HCT116 (cell line): Measurements from ENCODE around the gene CRY2. TPM values are rescaled to one million over a fixed set of nuclear protein-coding genes. Genes with fewer than 3 reads are reported as not detected.

Experiments used
- ATAC-seq: fragments of 200-7000 bp; cut with Tn5 transposase; 2 replicates; pipeline ENCODE4 v1.9.1; 2020; ENCODE audit warnings: mild to moderate bottlenecking, moderate library complexity
- BruUV-seq: library from RNA; stranded (reverse); fragments of 400-500 nt; replicated peaks from 2 replicates; lab custom pipeline; 2021; lab: Mats Ljungman, UMichigan
- CTCF ChIA-PET: fragments of 300-600 bp; sonication (Branson Sonifier 250); formaldehyde crosslinking; loops from one replicate; lab custom pipeline; 2021; ENCODE audit warnings: antibody characterized with exemption; lab: Charles Lee
- POLR2A ChIA-PET: fragments of 300-600, 350-600 bp; sonication (Branson Sonifier 250); formaldehyde crosslinking; loops from one replicate; lab custom pipeline; 2021; ENCODE audit warnings: antibody characterized with exemption; lab: Charles Lee
- RAD21 ChIA-PET, 2 experiments: fragments of 300-600 bp; sonication (Branson Sonifier 250); formaldehyde crosslinking; loops; one replicate each; lab custom pipeline; 2023; ENCODE audit warnings: low total read pairs in 2 of 2; ENCODE audit not compliant: uncharacterized antibody in 2 of 2, unreplicated experiment in 2 of 2, low non-redundant PET in 1 of 2; lab: Charles Lee
- DNase-seq: peaks from one replicate; pipeline ENCODE4 v3.0.0-alpha.2; 2010; ENCODE audit warnings: low read depth, low spot score
- H2AFZ ChIP-seq: fragments of 200-600 bp; shearing (Covaris generic), sonication (generic); 2 replicates; pipeline ENCODE4 v1.6.1; 2017; ENCODE audit warnings: low read depth, mixed run types, mixed read lengths, antibody characterized with exemption, low read length; ENCODE audit not compliant: poor library complexity, severe bottlenecking
- H3K27ac ChIP-seq: 2 replicates; pipeline ENCODE4 v1.5.1; 2012; ENCODE audit warnings: low read depth, low read length
- H3K27me3 ChIP-seq: fragments of 200-600 bp; sonication (generic); 2 replicates; pipeline ENCODE4 v1.6.1; 2016; ENCODE audit warnings: mixed run types, low read length, mixed read lengths; ENCODE audit not compliant: insufficient read depth
- H3K36me3 ChIP-seq, 2 experiments: fragments of 200-500 bp in 1 of 2; fragments of 200-600 bp in 1 of 2; sonication (Bioruptor generic) in 1 of 2; sonication (generic) in 1 of 2; 2 replicates each; pipeline versions ENCODE4 v1.5.1 to v1.6.1; 2014 to 2016; ENCODE audit warnings: low read length in 2 of 2, inconsistent platforms in 1 of 2, mixed read lengths in 1 of 2, mixed run types in 1 of 2; ENCODE audit not compliant: insufficient read depth in 2 of 2, control insufficient read depth in 1 of 2
- H3K4me1 ChIP-seq, 2 experiments: fragments of 200-600 bp in 1 of 2; sonication (generic) in 1 of 2; 2 replicates each; pipeline versions ENCODE4 v1.5.1 to v1.6.1; 2012 to 2017; ENCODE audit warnings: low read length in 2 of 2, inconsistent platforms in 1 of 2, mild to moderate bottlenecking in 1 of 2, mixed read lengths in 1 of 2, mixed run types in 1 of 2, moderate library complexity in 1 of 2; ENCODE audit not compliant: insufficient read depth in 2 of 2, control insufficient read depth in 1 of 2
- H3K4me2 ChIP-seq: fragments of 200-600 bp; sonication (generic); 2 replicates; pipeline ENCODE4 v1.6.1; 2017; ENCODE audit warnings: mixed run types, low read length, mixed read lengths
- H3K4me3 ChIP-seq, 2 experiments: fragments of 200-600 bp in 1 of 2; sonication (generic) in 1 of 2; replicated peaks in 1 of 2; 2 replicates each; pipeline ENCODE4 v1.5.1; 2011 to 2016; ENCODE audit warnings: low read length in 2 of 2, control low read depth in 1 of 2, low read depth in 1 of 2, mild to moderate bottlenecking in 1 of 2, mixed read lengths in 1 of 2, mixed run types in 1 of 2
- H3K79me2 ChIP-seq: fragments of 200-600 bp; sonication (generic); 2 replicates; pipeline ENCODE4 v1.6.1; 2017; ENCODE audit warnings: mild to moderate bottlenecking, mixed run types, low read length, moderate library complexity, mixed read lengths; ENCODE audit not compliant: insufficient read depth
- H3K9ac ChIP-seq: fragments of 200-600 bp; sonication (generic); 2 replicates; pipeline ENCODE4 v1.6.1; 2016; ENCODE audit warnings: low read length, mixed read lengths
- H3K9me2 ChIP-seq: fragments of 200-600 bp; sonication (generic), shearing (Covaris generic); 2 replicates; pipeline ENCODE4 v1.6.1; 2017; ENCODE audit warnings: mixed run types, mild to moderate bottlenecking, moderate library complexity; ENCODE audit not compliant: insufficient read depth
- H3K9me3 ChIP-seq, 2 experiments: fragments of 200-500 bp in 1 of 2; fragments of 200-600 bp in 1 of 2; sonication (Bioruptor generic) in 1 of 2; sonication (generic) in 1 of 2; 2 replicates each; pipeline ENCODE4 v1.6.1; 2014 to 2017; ENCODE audit warnings: low read length in 2 of 2, mixed read lengths in 2 of 2, inconsistent platforms in 1 of 2, low read depth in 1 of 2, mild to moderate bottlenecking in 1 of 2, mixed run types in 1 of 2, moderate library complexity in 1 of 2; ENCODE audit not compliant: control insufficient read depth in 1 of 2, insufficient read depth in 1 of 2
- H4K20me1 ChIP-seq: fragments of 200-600 bp; sonication (generic), shearing (Covaris generic); 2 replicates; pipeline ENCODE4 v1.6.1; 2017; ENCODE audit warnings: mixed run types, mild to moderate bottlenecking, moderate library complexity; ENCODE audit not compliant: insufficient read depth
- CEBPB ChIP-seq: IDR thresholded peaks from 2 replicates; pipeline ENCODE4 v1.6.1; 2012; ENCODE audit warnings: low read depth
- EGR1 ChIP-seq: IDR thresholded peaks from 2 replicates; pipeline ENCODE4 v1.6.1; 2012; ENCODE audit warnings: low read depth
- EZH2 ChIP-seq: fragments of 200-600 bp; sonication (generic); IDR thresholded peaks from 2 replicates; pipeline ENCODE4 v1.6.1; 2017; ENCODE audit warnings: antibody characterized with exemption, mixed run types
- EZH2phosphoT487 ChIP-seq: fragments of 200-600 bp; IDR thresholded peaks from 2 replicates; pipeline ENCODE4 v1.6.1; 2018; ENCODE audit warnings: antibody characterized with exemption, borderline replicate concordance
- JUND ChIP-seq: IDR thresholded peaks from 2 replicates; pipeline ENCODE4 v1.6.1; 2012
- POLR2A ChIP-seq: IDR thresholded peaks from 2 replicates; pipeline ENCODE4 v1.7.0; 2011; ENCODE audit warnings: borderline replicate concordance; ENCODE audit not compliant: insufficient read depth, insufficient read length; ENCODE audit errors: extremely low read depth
- POLR2AphosphoS5 ChIP-seq: IDR thresholded peaks from 2 replicates; pipeline ENCODE4 v1.6.1; 2011; ENCODE audit warnings: mild to moderate bottlenecking, low read depth, low read length, moderate library complexity
- RAD21 ChIP-seq: IDR thresholded peaks from 2 replicates; pipeline ENCODE4 v1.6.1; 2012; ENCODE audit warnings: low read depth, mild to moderate bottlenecking
- SIN3A ChIP-seq: IDR thresholded peaks from 2 replicates; pipeline ENCODE4 v1.6.1; 2012; ENCODE audit warnings: low read depth
- SP1 ChIP-seq: IDR thresholded peaks from 2 replicates; pipeline ENCODE4 v1.6.1; 2012; ENCODE audit warnings: low read depth
- SRF ChIP-seq: IDR thresholded peaks from 2 replicates; pipeline ENCODE4 v1.6.1; 2012; ENCODE audit warnings: low read depth
- YY1 ChIP-seq: IDR thresholded peaks from 2 replicates; pipeline ENCODE4 v1.6.1; 2011; ENCODE audit warnings: low read length, low read depth, moderate library complexity, mild to moderate bottlenecking; ENCODE audit not compliant: insufficient replicate concordance; ENCODE audit errors: extremely low read depth
- ZFX ChIP-seq: fragments of 450-650 bp; IDR thresholded peaks from 2 replicates; pipeline ENCODE4 v1.6.1; 2017
- intact Hi-C: fragments of 100-400 bp; cut with micrococcal nuclease; formaldehyde crosslinking; loops from 2 replicates; pipeline ENCODE4 v1.10.0; 2022
- total RNA-seq: library from RNA; stranded (reverse); gene quantifications from one replicate; pipeline ENCODE4 v1.2.1, GENCODE V29; 2021; ENCODE audit not compliant: unreplicated experiment
- TF ChIP-seq, protein P1 (sequence below): IDR thresholded peaks from 2 replicates; pipeline ENCODE4 v1.6.1; 2011; ENCODE audit warnings: mild to moderate bottlenecking, low read length, moderate library complexity; ENCODE audit not compliant: insufficient replicate concordance; ENCODE audit errors: extremely low read depth
- TF ChIP-seq, protein P2 (sequence below): IDR thresholded peaks from 2 replicates; pipeline ENCODE4 v1.6.1; 2012; ENCODE audit warnings: low read depth

Gene CRY2
- total RNA-seq, 1 experiment from 2014 or later = 18.0 TPM

DNA sequence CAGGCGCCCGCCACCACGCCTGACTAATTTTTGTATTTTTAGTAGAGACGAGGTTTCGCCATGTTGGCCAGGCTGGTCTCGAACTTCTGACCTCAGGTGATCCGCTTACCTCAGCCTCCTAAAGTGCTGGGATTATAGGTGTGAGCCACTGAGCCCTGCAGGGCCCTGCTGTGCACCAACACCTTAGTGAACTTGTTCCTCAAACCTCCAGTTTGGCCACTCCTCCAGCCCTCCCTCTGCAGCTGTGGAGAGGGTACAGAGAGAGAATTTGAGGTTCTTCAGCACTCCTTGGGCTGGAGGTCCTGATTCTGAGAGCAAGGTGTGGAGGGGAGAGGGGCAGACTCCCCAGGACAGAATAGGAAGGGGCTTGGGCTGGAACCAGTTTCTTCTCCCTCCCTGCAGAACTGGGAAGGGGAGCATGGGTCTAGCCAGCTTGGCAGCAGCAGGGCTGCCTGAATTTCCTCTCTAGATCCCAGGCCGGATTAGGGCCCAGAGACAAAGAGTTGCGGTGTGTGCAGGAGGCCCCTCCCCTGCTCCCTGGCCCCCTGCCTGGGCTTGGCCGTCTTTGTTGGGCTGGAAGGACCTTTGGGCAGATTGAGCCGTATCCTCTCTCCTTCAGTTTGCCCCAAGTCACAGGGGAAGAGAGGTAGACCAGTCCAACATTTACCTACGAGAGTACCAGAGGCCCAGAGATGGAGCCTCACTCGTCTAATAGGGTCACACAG is 72.7 kb downstream of the CRY2 start (continued):
- TF ChIP-seq EZH2 = no peak
- no peak for TF ChIP-seq EGR1
- no peak for TF ChIP-seq SRF
- TF ChIP-seq POLR2A = no peak
- TF ChIP-seq SP1 = no peak
- no peak for TF ChIP-seq JUND
- TF ChIP-seq POLR2AphosphoS5 = no peak
- TF ChIP-seq RAD21 = no peak
- TF ChIP-seq EZH2phosphoT487 = no peak
- no peak for TF ChIP-seq ZFX
- no peak for TF ChIP-seq CEBPB
- TF ChIP-seq SIN3A = no peak

DNA sequence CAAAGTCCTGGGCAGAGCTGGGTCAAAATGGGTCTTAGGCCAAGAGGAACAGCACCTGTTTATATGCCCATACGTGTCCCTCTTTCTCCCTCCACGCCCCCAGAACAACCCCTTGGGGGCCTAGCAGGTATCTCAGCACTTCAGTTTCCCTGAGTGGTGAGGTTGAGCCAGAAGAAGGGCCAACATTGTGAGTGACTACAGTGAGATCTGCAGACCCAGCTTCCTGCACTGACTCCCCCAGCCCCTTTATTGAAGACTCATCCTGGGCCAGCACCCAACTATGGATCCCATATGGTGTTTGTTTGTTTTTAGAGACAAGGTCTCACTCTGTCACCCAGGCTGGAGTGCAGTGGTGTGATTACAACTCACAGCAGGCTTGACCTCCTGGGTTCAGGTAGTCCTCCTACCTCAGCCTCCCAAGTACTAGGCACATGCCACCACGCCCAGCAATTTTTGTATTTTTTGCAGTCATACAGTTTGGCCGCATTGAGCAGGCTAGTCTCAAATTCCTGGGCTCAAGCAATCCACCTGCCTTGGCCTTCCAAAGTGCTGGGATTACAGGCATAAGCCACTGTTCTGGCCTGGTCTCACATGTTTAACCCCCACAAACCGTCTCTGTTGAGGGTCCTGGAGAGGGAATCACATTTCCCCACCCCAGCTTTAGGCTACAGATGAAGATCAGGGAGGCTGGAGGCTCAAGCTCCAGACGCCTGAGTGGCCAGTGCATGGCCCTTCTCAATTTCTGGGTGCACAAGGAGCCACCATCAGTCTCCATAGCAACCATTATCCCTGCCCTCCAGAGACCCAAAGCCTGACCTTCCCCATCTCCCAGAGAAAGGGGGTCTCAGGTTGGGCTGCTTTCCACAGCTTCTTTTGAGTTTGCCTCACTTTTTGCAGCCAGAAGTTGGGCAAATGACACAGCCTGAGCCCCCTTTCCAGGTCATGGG is 73.5 kb downstream of the CRY2 start:
- H3K4me2 ChIP-seq = 0 out of 2 replicates have a peak overlapping the region, but pooled peaks have one; percentile 95
- no peaks in the 10 kb centered on the region for H4K20me1 ChIP-seq
- RAD21 ChIA-PET = no interaction called here
- POLR2A ChIA-PET = no interaction called here
- H3K4me3 ChIP-seq = no peak overlapping the region
- intact Hi-C loops = no loop called here
- peaks cover 17 to 31% of the 10 kb centered on the region in 2 experiments for H3K4me1 ChIP-seq
- no peaks in the 10 kb centered on the region for H3K27me3 ChIP-seq
- no peak overlapping the region for H3K9ac ChIP-seq
- no peak overlapping the region for H2AFZ ChIP-seq
- H3K9me3 ChIP-seq = no peaks in the 10 kb centered on the region
- no TSS peak for BruUV-seq
- CTCF ChIA-PET = no interaction called here
- peaks cover 0 to 13% of the 10 kb centered on the region in 2 experiments; a peak in 3 of 4 replicates for H3K36me3 ChIP-seq
- ATAC-seq (no peak), DNase-seq (no peak)
- H3K79me2 ChIP-seq = peaks cover 27% of the 10 kb centered on the region
- H3K27ac ChIP-seq = peak overlapping the region; percentile 88; the same call in 1 of the 2 replicates
- H3K9me2 ChIP-seq = no peaks in the 10 kb centered on the region
- TF ChIP-seq, protein P1, sequence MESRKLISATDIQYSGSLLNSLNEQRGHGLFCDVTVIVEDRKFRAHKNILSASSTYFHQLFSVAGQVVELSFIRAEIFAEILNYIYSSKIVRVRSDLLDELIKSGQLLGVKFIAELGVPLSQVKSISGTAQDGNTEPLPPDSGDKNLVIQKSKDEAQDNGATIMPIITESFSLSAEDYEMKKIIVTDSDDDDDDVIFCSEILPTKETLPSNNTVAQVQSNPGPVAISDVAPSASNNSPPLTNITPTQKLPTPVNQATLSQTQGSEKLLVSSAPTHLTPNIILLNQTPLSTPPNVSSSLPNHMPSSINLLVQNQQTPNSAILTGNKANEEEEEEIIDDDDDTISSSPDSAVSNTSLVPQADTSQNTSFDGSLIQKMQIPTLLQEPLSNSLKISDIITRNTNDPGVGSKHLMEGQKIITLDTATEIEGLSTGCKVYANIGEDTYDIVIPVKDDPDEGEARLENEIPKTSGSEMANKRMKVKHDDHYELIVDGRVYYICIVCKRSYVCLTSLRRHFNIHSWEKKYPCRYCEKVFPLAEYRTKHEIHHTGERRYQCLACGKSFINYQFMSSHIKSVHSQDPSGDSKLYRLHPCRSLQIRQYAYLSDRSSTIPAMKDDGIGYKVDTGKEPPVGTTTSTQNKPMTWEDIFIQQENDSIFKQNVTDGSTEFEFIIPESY = no peak
- TF ChIP-seq CEBPB (no peak), JUND (no peak), EGR1 (no peak), RAD21 (no peak), YY1 (no peak), EZH2phosphoT487 (no peak), ZFX (no peak), SIN3A (no peak), SP1 (no peak), POLR2A (no peak)
- TF ChIP-seq, protein P2, sequence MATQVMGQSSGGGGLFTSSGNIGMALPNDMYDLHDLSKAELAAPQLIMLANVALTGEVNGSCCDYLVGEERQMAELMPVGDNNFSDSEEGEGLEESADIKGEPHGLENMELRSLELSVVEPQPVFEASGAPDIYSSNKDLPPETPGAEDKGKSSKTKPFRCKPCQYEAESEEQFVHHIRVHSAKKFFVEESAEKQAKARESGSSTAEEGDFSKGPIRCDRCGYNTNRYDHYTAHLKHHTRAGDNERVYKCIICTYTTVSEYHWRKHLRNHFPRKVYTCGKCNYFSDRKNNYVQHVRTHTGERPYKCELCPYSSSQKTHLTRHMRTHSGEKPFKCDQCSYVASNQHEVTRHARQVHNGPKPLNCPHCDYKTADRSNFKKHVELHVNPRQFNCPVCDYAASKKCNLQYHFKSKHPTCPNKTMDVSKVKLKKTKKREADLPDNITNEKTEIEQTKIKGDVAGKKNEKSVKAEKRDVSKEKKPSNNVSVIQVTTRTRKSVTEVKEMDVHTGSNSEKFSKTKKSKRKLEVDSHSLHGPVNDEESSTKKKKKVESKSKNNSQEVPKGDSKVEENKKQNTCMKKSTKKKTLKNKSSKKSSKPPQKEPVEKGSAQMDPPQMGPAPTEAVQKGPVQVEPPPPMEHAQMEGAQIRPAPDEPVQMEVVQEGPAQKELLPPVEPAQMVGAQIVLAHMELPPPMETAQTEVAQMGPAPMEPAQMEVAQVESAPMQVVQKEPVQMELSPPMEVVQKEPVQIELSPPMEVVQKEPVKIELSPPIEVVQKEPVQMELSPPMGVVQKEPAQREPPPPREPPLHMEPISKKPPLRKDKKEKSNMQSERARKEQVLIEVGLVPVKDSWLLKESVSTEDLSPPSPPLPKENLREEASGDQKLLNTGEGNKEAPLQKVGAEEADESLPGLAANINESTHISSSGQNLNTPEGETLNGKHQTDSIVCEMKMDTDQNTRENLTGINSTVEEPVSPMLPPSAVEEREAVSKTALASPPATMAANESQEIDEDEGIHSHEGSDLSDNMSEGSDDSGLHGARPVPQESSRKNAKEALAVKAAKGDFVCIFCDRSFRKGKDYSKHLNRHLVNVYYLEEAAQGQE = no peak
